Neural cell (in vitro differentiated cells): ENCODE data around the gene LARP6. TPM values are rescaled to one million over a fixed set of nuclear protein-coding genes. Genes with fewer than 3 reads are reported as not detected.

ENCODE experiments used
- H2AFZ ChIP-seq: fragments of 200-600, 300-800 bp; sonication (generic), shearing (Covaris generic); 2 replicates; pipeline ENCODE4 v1.6.0; 2014; ENCODE audit warnings: low read depth, mild to moderate bottlenecking, antibody characterized with exemption, low read length, moderate library complexity
- H3F3A ChIP-seq: fragments of 200-600 bp; shearing (Covaris generic); 2 replicates; pipeline ENCODE4 v1.6.1; 2016; ENCODE audit warnings: mild to moderate bottlenecking, moderate library complexity, mixed read lengths, antibody characterized with exemption, low read length; ENCODE audit not compliant: insufficient read depth, poor library complexity, severe bottlenecking
- H3K27ac ChIP-seq: fragments of 200-600, 300-800 bp; sonication (generic), shearing (Covaris generic); 2 replicates; pipeline ENCODE4 v1.5.1; 2014; ENCODE audit warnings: mild to moderate bottlenecking, low read length, moderate library complexity
- H3K27me3 ChIP-seq: fragments of 300-800, 200-600 bp; sonication (generic), shearing (Covaris generic); 2 replicates; pipeline ENCODE4 v1.6.0; 2014; ENCODE audit warnings: mild to moderate bottlenecking, low read depth, low read length, moderate library complexity; ENCODE audit not compliant: insufficient read depth
- H3K36me3 ChIP-seq: fragments of 300-800, 200-600 bp; sonication (generic), shearing (Covaris generic); 2 replicates; pipeline ENCODE4 v1.5.1; 2014; ENCODE audit warnings: mild to moderate bottlenecking, antibody characterized with exemption, low read length, moderate library complexity; ENCODE audit not compliant: insufficient read depth
- H3K4me2 ChIP-seq: fragments of 300-800, 200-600 bp; sonication (generic), shearing (Covaris generic); 2 replicates; pipeline ENCODE4 v1.6.0; 2014; ENCODE audit warnings: mild to moderate bottlenecking, low read length
- H3K4me3 ChIP-seq: fragments of 300-800, 200-600 bp; sonication (generic), shearing (Covaris generic); 2 replicates; pipeline ENCODE4 v1.5.1; 2014; ENCODE audit warnings: mild to moderate bottlenecking, low read length, moderate library complexity
- H3K79me2 ChIP-seq: fragments of 200-600 bp; shearing (Covaris generic); replicated peaks from 2 replicates; pipeline ENCODE4 v1.6.0; 2014; ENCODE audit warnings: mild to moderate bottlenecking, low read length, moderate library complexity; ENCODE audit not compliant: insufficient read depth
- H3K9ac ChIP-seq: fragments of 300-800, 200-600 bp; sonication (generic), shearing (Covaris generic); 2 replicates; pipeline ENCODE4 v1.6.1; 2016; ENCODE audit warnings: mild to moderate bottlenecking, low read length, mixed read lengths
- H3K9me2 ChIP-seq: fragments of 200-600 bp; shearing (Covaris generic); 2 replicates; pipeline ENCODE4 v1.6.1; 2016; ENCODE audit warnings: mild to moderate bottlenecking, low read length, mixed read lengths; ENCODE audit not compliant: insufficient read depth
- H3K9me3 ChIP-seq: fragments of 200-600, 300-800 bp; sonication (generic), shearing (Covaris generic); 2 replicates; pipeline ENCODE4 v1.6.1; 2016; ENCODE audit warnings: mild to moderate bottlenecking, mixed run types, low read length, moderate library complexity, mixed read lengths
- H4K20me1 ChIP-seq: fragments of 200-600 bp; shearing (Covaris generic); 2 replicates; pipeline ENCODE4 v1.6.1; 2016; ENCODE audit warnings: mild to moderate bottlenecking, mixed run types; ENCODE audit not compliant: insufficient read depth
- EP300 ChIP-seq: fragments of 450-650 bp; conservative IDR thresholded peaks from 2 replicates; pipeline ENCODE4 v1.6.1; 2014; ENCODE audit warnings: antibody characterized with exemption, mild to moderate bottlenecking, moderate library complexity; ENCODE audit not compliant: poor library complexity, severe bottlenecking
- EZH2 ChIP-seq: fragments of 200-600, 300-800 bp; shearing (Covaris generic), sonication (generic); IDR thresholded peaks from 2 replicates; pipeline ENCODE4 v1.6.1; 2014; ENCODE audit warnings: antibody characterized with exemption, low read length, borderline replicate concordance, mild to moderate bottlenecking; ENCODE audit not compliant: insufficient read depth, poor library complexity, severe bottlenecking
- MXI1 ChIP-seq: fragments of 450-650 bp; conservative IDR thresholded peaks from 2 replicates; pipeline ENCODE4 v1.6.1; 2014; ENCODE audit warnings: antibody characterized with exemption, mild to moderate bottlenecking; ENCODE audit not compliant: poor library complexity, severe bottlenecking
- POLR2AphosphoS5 ChIP-seq: IDR thresholded peaks from 2 replicates; pipeline ENCODE4 v1.6.1; 2012
- RAD21 ChIP-seq: fragments of 450-650 bp; conservative IDR thresholded peaks from 2 replicates; pipeline ENCODE4 v1.6.1; 2014; ENCODE audit warnings: antibody characterized with exemption, mild to moderate bottlenecking, moderate library complexity
- REST ChIP-seq: IDR thresholded peaks from 2 replicates; pipeline ENCODE4 v1.6.1; 2012; ENCODE audit warnings: borderline replicate concordance
- SMC3 ChIP-seq: fragments of 450-650 bp; conservative IDR thresholded peaks from 2 replicates; pipeline ENCODE4 v1.6.1; 2014; ENCODE audit warnings: antibody characterized with exemption, mild to moderate bottlenecking, moderate library complexity; ENCODE audit not compliant: poor library complexity
- TAF1 ChIP-seq: IDR thresholded peaks from 2 replicates; pipeline ENCODE4 v1.6.1; 2012; ENCODE audit warnings: low read depth
- polyA plus RNA-seq: library from polyadenylated mRNA; depleted of rRNA; stranded (reverse); fragments of >200 nt; gene quantifications from 2 replicates; pipeline ENCODE4 v1.2.3, GENCODE V29; 2014
- TF ChIP-seq, protein P1 (sequence below): fragments of 450-650 bp; IDR thresholded peaks from 2 replicates; pipeline ENCODE4 v1.5.1; 2014; ENCODE audit warnings: antibody characterized with exemption, mild to moderate bottlenecking, moderate library complexity; ENCODE audit not compliant: poor library complexity, severe bottlenecking

LARP6 gene
- polyA plus RNA-seq, 1 donor from 2014 or later, result 20.4 TPM

- Histone ChIP-seq H3K9me2 (no peaks in the 10 kb centered on the region), H3F3A (no peaks in the 10 kb centered on the region), H2AFZ (no peak overlapping the region), H3K79me2 (no peaks in the 10 kb centered on the region), H3K4me2 (no peak overlapping the region), H3K4me3 (no peak overlapping the region), H3K27ac (no peak overlapping the region), H3K27me3 (no peaks in the 10 kb centered on the region), H4K20me1 (no peaks in the 10 kb centered on the region), H3K9ac (no peak overlapping the region), H3K9me3 (no peaks in the 10 kb centered on the region), H3K36me3 (no peaks in the 10 kb centered on the region)
- TF ChIP-seq RAD21 (no peak), REST (no peak), POLR2AphosphoS5 (no peak), MXI1 (no peak), EP300 (no peak)
Measured at GRCh38 chr15:70793694-70794093, 60.3 kb downstream of the LARP6 start.

GRCh38 chr15:70792171-70792573 lies 61.8 kb downstream of the LARP6 start:
- Histone ChIP-seq H3K4me2 (no peak overlapping the region), H3K27me3 (no peaks in the 10 kb centered on the region), H2AFZ (no peak overlapping the region), H3K79me2 (no peaks in the 10 kb centered on the region), H4K20me1 (no peaks in the 10 kb centered on the region), H3K36me3 (no peaks in the 10 kb centered on the region), H3K9me2 (no peaks in the 10 kb centered on the region), H3K9me3 (no peaks in the 10 kb centered on the region), H3K9ac (no peak overlapping the region), H3F3A (no peaks in the 10 kb centered on the region), H3K4me3 (no peak overlapping the region), H3K27ac (no peak overlapping the region)
- TF ChIP-seq SMC3 (no peak), TAF1 (no peak), RAD21 (no peak), REST (no peak), POLR2AphosphoS5 (no peak), EZH2 (no peak), EP300 (no peak), MXI1 (no peak)
- TF ChIP-seq, protein P1, sequence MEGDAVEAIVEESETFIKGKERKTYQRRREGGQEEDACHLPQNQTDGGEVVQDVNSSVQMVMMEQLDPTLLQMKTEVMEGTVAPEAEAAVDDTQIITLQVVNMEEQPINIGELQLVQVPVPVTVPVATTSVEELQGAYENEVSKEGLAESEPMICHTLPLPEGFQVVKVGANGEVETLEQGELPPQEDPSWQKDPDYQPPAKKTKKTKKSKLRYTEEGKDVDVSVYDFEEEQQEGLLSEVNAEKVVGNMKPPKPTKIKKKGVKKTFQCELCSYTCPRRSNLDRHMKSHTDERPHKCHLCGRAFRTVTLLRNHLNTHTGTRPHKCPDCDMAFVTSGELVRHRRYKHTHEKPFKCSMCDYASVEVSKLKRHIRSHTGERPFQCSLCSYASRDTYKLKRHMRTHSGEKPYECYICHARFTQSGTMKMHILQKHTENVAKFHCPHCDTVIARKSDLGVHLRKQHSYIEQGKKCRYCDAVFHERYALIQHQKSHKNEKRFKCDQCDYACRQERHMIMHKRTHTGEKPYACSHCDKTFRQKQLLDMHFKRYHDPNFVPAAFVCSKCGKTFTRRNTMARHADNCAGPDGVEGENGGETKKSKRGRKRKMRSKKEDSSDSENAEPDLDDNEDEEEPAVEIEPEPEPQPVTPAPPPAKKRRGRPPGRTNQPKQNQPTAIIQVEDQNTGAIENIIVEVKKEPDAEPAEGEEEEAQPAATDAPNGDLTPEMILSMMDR, result no peak
